Liver (tissue), 9 donors: ENCODE results near the gene ADAMTS15. TPM values are rescaled to one million over a fixed set of nuclear protein-coding genes. Genes with fewer than 3 reads are reported as not detected.

ENCODE experiments used
- DNase-seq: peaks from one replicate; pipeline ENCODE4 v3.0.0-alpha.2; 2017; ENCODE audit warnings: low spot score
- H3K27ac ChIP-seq, 2 donors: one replicate each; pipeline ENCODE4 v1.7.0; 2013; ENCODE audit warnings: inconsistent platforms in 2 of 2, low read length in 2 of 2, control low read depth in 1 of 2, low read depth in 1 of 2, mild to moderate bottlenecking in 1 of 2
- H3K27me3 ChIP-seq, 4 donors: one replicate each; pipeline versions ENCODE4 v1.6.1 to v1.7.0; 2013; ENCODE audit warnings: low read length in 3 of 4, inconsistent platforms in 1 of 4, mild to moderate bottlenecking in 1 of 4, moderate library complexity in 1 of 4; ENCODE audit not compliant: control insufficient read depth in 4 of 4, insufficient read depth in 4 of 4
- H3K36me3 ChIP-seq, 4 donors: one replicate each; pipeline versions ENCODE4 v1.6.1 to v1.7.0; 2013; ENCODE audit warnings: low read length in 3 of 4, mild to moderate bottlenecking in 3 of 4, low read depth in 1 of 4, moderate library complexity in 1 of 4; ENCODE audit not compliant: control insufficient read depth in 4 of 4, insufficient read depth in 3 of 4
- H3K4me1 ChIP-seq, 4 donors: one replicate each; pipeline versions ENCODE4 v1.6.1 to v1.7.0; 2013; ENCODE audit warnings: low read length in 3 of 4, mild to moderate bottlenecking in 3 of 4, moderate library complexity in 1 of 4; ENCODE audit not compliant: control insufficient read depth in 4 of 4, insufficient read depth in 4 of 4
- H3K4me3 ChIP-seq, 3 donors: one replicate each; pipeline versions ENCODE4 v1.6.1 to v1.7.0; 2013; ENCODE audit warnings: low read length in 3 of 3, control low read depth in 1 of 3, low read depth in 1 of 3, mild to moderate bottlenecking in 1 of 3
- H3K9ac ChIP-seq, 2 donors: one replicate each; pipeline ENCODE4 v1.7.0; 2013; ENCODE audit warnings: low read length in 2 of 2, mild to moderate bottlenecking in 2 of 2, moderate library complexity in 2 of 2, control low read depth in 1 of 2, low read depth in 1 of 2
- H3K9me3 ChIP-seq, 4 donors: one replicate each; pipeline versions ENCODE4 v1.6.1 to v1.7.0; 2013; ENCODE audit warnings: low read length in 3 of 4; ENCODE audit not compliant: control insufficient read depth in 4 of 4
- EGR1 ChIP-seq, 2 donors: IDR thresholded peaks; 2 replicates each; pipeline ENCODE4 v1.6.1; 2016 to 2018; ENCODE audit warnings: antibody characterized with exemption in 2 of 2, low read depth in 2 of 2
- FOXA1 ChIP-seq: IDR thresholded peaks from 2 replicates; pipeline ENCODE4 v1.6.1; 2016; ENCODE audit warnings: antibody characterized with exemption
- FOXA2 ChIP-seq: IDR thresholded peaks from 2 replicates; pipeline ENCODE4 v1.6.1; 2016; ENCODE audit warnings: antibody characterized with exemption
- GABPA ChIP-seq, 2 donors: IDR thresholded peaks in 1 of 2; conservative IDR thresholded peaks in 1 of 2; 2 replicates each; pipeline ENCODE4 v1.6.1; 2016; ENCODE audit warnings: antibody characterized with exemption in 2 of 2, mild to moderate bottlenecking in 1 of 2, moderate library complexity in 1 of 2
- HNF4G ChIP-seq: IDR thresholded peaks from 2 replicates; pipeline ENCODE4 v1.6.1; 2016; ENCODE audit warnings: antibody characterized with exemption
- JUND ChIP-seq, 2 donors: IDR thresholded peaks; 2 replicates each; pipeline ENCODE4 v1.6.1; 2016; ENCODE audit warnings: antibody characterized with exemption in 2 of 2
- NR2F2 ChIP-seq: IDR thresholded peaks from 2 replicates; pipeline ENCODE4 v1.6.1; 2016; ENCODE audit warnings: antibody characterized with exemption
- RAD21 ChIP-seq, 2 donors: IDR thresholded peaks; 2 replicates each; pipeline ENCODE4 v1.6.1; 2016; ENCODE audit warnings: antibody characterized with exemption in 2 of 2, mild to moderate bottlenecking in 2 of 2
- RXRA ChIP-seq, 2 donors: IDR thresholded peaks; 2 replicates each; pipeline ENCODE4 v1.6.1; 2017 to 2018; ENCODE audit warnings: antibody characterized with exemption in 2 of 2, mild to moderate bottlenecking in 1 of 2
- YY1 ChIP-seq: IDR thresholded peaks from 2 replicates; pipeline ENCODE4 v1.6.1; 2016; ENCODE audit warnings: antibody characterized with exemption, mild to moderate bottlenecking
- ZBTB33 ChIP-seq: IDR thresholded peaks from 2 replicates; pipeline ENCODE4 v1.6.1; 2016; ENCODE audit warnings: antibody characterized with exemption
- WGBS: extraction: QIAGEN DNeasy Blood & Tissue Kit; methylation state at CpG from one replicate; pipeline ENCODE4 v1.1.7; 2013; 5-methylcytosine and 5-hydroxymethylcytosine counted together
- polyA plus RNA-seq, 2 donors: library from polyadenylated mRNA; stranded (reverse) in 1 of 2; unstranded in 1 of 2; fragments of 200-250 nt in 1 of 2; fragments of >200 nt in 1 of 2; fragmentation: Nextera tagmentation in 1 of 2; extraction: Ambion mirVana in 1 of 2; gene quantifications; one replicate each; pipeline versions ENCODE4 v1.2.1 to v1.2.3, GENCODE V29; 2013 to 2015
- total RNA-seq, 2 donors: library from RNA; depleted of rRNA; stranded (reverse); fragments of >200 nt; gene quantifications; one replicate each; pipeline ENCODE4 v1.2.3, GENCODE V29; 2014
- TF ChIP-seq, protein P1 (sequence below): IDR thresholded peaks from 2 replicates; pipeline ENCODE4 v1.6.1; 2016; ENCODE audit warnings: antibody characterized with exemption, mild to moderate bottlenecking
- TF ChIP-seq, protein P2 (sequence below): IDR thresholded peaks from 2 replicates; pipeline ENCODE4 v1.6.1; 2016; ENCODE audit warnings: antibody characterized with exemption
- TF ChIP-seq, protein P3 (sequence below): fragments of 150-350 bp; IDR thresholded peaks from 2 replicates; pipeline ENCODE4 v1.5.1; 2017; ENCODE audit warnings: improper control_type of control experiment, low read depth, low read length; ENCODE audit not compliant: missing input control
- TF ChIP-seq, protein P4 (sequence below): IDR thresholded peaks from 2 replicates; pipeline ENCODE4 v1.6.1; 2016; ENCODE audit warnings: antibody characterized with exemption
- donor health status: healthy.
- donor health status: healthy.
- donor health status: healthy.
- donor health status: healthy.
- donor health status: healthy.

The ADAMTS15 gene
- total and polyA plus RNA-seq, 4 donors, result 0.06 to 1.3 (median 0.77) TPM

- no peaks in the 10 kb centered on the region for H3K36me3 ChIP-seq
- H3K27me3 ChIP-seq, result peaks cover 0 to 6% (median 0%) of the 10 kb centered on the region in 4 donors
- H3K4me1 ChIP-seq, result no peaks in the 10 kb centered on the region
- H3K9ac ChIP-seq, result no peak overlapping the region
- WGBS, result 90% methylated on average over 16 of the region's 16 CpGs
- H3K9me3 ChIP-seq, result no peaks in the 10 kb centered on the region
- no peak overlapping the region for H3K4me3 ChIP-seq
- H3K27ac ChIP-seq, result no peak overlapping the region
- TF ChIP-seq, protein P1, sequence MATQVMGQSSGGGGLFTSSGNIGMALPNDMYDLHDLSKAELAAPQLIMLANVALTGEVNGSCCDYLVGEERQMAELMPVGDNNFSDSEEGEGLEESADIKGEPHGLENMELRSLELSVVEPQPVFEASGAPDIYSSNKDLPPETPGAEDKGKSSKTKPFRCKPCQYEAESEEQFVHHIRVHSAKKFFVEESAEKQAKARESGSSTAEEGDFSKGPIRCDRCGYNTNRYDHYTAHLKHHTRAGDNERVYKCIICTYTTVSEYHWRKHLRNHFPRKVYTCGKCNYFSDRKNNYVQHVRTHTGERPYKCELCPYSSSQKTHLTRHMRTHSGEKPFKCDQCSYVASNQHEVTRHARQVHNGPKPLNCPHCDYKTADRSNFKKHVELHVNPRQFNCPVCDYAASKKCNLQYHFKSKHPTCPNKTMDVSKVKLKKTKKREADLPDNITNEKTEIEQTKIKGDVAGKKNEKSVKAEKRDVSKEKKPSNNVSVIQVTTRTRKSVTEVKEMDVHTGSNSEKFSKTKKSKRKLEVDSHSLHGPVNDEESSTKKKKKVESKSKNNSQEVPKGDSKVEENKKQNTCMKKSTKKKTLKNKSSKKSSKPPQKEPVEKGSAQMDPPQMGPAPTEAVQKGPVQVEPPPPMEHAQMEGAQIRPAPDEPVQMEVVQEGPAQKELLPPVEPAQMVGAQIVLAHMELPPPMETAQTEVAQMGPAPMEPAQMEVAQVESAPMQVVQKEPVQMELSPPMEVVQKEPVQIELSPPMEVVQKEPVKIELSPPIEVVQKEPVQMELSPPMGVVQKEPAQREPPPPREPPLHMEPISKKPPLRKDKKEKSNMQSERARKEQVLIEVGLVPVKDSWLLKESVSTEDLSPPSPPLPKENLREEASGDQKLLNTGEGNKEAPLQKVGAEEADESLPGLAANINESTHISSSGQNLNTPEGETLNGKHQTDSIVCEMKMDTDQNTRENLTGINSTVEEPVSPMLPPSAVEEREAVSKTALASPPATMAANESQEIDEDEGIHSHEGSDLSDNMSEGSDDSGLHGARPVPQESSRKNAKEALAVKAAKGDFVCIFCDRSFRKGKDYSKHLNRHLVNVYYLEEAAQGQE, result no peak
- TF ChIP-seq, protein P2, sequence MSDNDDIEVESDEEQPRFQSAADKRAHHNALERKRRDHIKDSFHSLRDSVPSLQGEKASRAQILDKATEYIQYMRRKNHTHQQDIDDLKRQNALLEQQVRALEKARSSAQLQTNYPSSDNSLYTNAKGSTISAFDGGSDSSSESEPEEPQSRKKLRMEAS, result no peak
- TF ChIP-seq EGR1 (IDR thresholded peaks at IDR 0.05; ENCODE audit: low read depth in 2 of 2) (no peak), YY1 (no peak), JUND (IDR thresholded peaks at IDR 0.05) (no peak), FOXA2 (no peak), RAD21 (IDR thresholded peaks at IDR 0.05) (no peak), ZBTB33 (no peak), FOXA1 (no peak), HNF4G (no peak), RXRA (IDR thresholded peaks at IDR 0.05) (no peak), GABPA (IDR thresholded peaks at IDR 0.05 in 1 of 2, conservative IDR thresholded peaks at IDR 0.05 in 1 of 2) (no peak), NR2F2 (no peak)
- TF ChIP-seq, protein P3, sequence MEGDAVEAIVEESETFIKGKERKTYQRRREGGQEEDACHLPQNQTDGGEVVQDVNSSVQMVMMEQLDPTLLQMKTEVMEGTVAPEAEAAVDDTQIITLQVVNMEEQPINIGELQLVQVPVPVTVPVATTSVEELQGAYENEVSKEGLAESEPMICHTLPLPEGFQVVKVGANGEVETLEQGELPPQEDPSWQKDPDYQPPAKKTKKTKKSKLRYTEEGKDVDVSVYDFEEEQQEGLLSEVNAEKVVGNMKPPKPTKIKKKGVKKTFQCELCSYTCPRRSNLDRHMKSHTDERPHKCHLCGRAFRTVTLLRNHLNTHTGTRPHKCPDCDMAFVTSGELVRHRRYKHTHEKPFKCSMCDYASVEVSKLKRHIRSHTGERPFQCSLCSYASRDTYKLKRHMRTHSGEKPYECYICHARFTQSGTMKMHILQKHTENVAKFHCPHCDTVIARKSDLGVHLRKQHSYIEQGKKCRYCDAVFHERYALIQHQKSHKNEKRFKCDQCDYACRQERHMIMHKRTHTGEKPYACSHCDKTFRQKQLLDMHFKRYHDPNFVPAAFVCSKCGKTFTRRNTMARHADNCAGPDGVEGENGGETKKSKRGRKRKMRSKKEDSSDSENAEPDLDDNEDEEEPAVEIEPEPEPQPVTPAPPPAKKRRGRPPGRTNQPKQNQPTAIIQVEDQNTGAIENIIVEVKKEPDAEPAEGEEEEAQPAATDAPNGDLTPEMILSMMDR, result no peak
- TF ChIP-seq, protein P4, sequence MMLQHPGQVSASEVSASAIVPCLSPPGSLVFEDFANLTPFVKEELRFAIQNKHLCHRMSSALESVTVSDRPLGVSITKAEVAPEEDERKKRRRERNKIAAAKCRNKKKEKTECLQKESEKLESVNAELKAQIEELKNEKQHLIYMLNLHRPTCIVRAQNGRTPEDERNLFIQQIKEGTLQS, result no peak
- DNase-seq, result no peak
These were observed 34.9 kb upstream of the ADAMTS15 start for GRCh38 chr11:130413405-130414106.
